ENCODE measurements around the gene WFDC10B. TPM values are rescaled to one million over a fixed set of nuclear protein-coding genes. Genes with fewer than 3 reads are reported as not detected.

WFDC10B gene
- total RNA-seq, 1 donor from 2014 or later: not detected

- CTCF ChIA-PET: no interaction called here
- Mint-ChIP-seq H3K4me3 (no peak overlapping the region), H3K4me1 (no peaks in the 10 kb centered on the region), H3K9me3 (peaks cover 15% of the 10 kb centered on the region), H3K27me3 (peaks cover 17% of the 10 kb centered on the region), H3K27ac (no peak overlapping the region), H3K36me3 (ENCODE audit: low read depth) (no peaks in the 10 kb centered on the region)
- TF ChIP-seq CTCF (IDR thresholded peaks at IDR 0.05): no peak
- POLR2A ChIA-PET: no interaction called here
- ATAC-seq (ENCODE audit: low read depth) (no peak), DNase-seq (no peak)
- intact Hi-C loops (cut with micrococcal nuclease): no loop called here
These were observed 31.2 kb upstream of the WFDC10B start for GRCh38 chr20:45735988-45736387.

- CTCF ChIA-PET: no interaction called here
- intact Hi-C loops (cut with micrococcal nuclease): no loop called here
- Mint-ChIP-seq H3K36me3 (ENCODE audit: low read depth) (no peaks in the 10 kb centered on the region), H3K4me1 (no peaks in the 10 kb centered on the region), H3K27me3 (peaks cover 17% of the 10 kb centered on the region), H3K27ac (no peak overlapping the region), H3K9me3 (peaks cover 17% of the 10 kb centered on the region), H3K4me3 (no peak overlapping the region)
- DNase-seq: no peak
- no peak for ATAC-seq (ENCODE audit: low read depth)
- no peak for TF ChIP-seq CTCF (IDR thresholded peaks at IDR 0.05)
- POLR2A ChIA-PET: no interaction called here
These were observed 30.7 kb upstream of the WFDC10B start for GRCh38 chr20:45735552-45735951.

DNA sequence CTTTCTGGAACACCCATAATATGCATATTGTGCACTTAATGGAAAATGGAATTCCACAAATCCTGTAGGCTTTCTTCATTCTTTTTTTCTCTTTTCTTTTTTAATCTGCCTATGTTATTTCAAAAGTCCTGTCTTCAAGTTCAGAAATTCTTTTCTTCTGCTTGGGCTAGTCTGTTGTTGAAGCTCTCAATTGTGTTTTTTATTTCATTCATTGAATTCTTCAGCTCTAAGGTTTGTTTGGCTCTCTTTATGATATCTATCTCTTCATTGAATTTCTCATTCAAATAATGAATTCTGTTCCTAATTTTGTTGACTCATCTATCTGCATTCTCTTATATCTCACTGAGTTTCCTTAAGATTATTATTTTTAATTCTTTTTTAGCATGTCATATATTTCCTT lies 27.4 kb upstream of the WFDC10B start:
- Mint-ChIP-seq H3K27me3 (peaks cover 14% of the 10 kb centered on the region), H3K36me3 (ENCODE audit: low read depth) (no peaks in the 10 kb centered on the region), H3K4me3 (no peak overlapping the region), H3K27ac (no peak overlapping the region), H3K9me3 (peaks cover 17% of the 10 kb centered on the region), H3K4me1 (no peaks in the 10 kb centered on the region)
- intact Hi-C loops (cut with micrococcal nuclease): no loop called here
- CTCF ChIA-PET: no interaction called here
- POLR2A ChIA-PET: no interaction called here
- DNase-seq: no peak
- TF ChIP-seq CTCF (IDR thresholded peaks at IDR 0.05): no peak
- no peak for ATAC-seq (ENCODE audit: low read depth)

- Mint-ChIP-seq H3K9me3 (peaks cover 6% of the 10 kb centered on the region), H3K4me1 (no peaks in the 10 kb centered on the region), H3K36me3 (ENCODE audit: low read depth) (no peaks in the 10 kb centered on the region), H3K27ac (no peak overlapping the region), H3K27me3 (peaks cover 7% of the 10 kb centered on the region), H3K4me3 (no peak overlapping the region)
- no peak for ATAC-seq (ENCODE audit: low read depth)
- intact Hi-C loops (cut with micrococcal nuclease): no loop called here
- ChIA-PET POLR2A (no interaction called here), CTCF (no interaction called here)
- DNase-seq: no peak
- TF ChIP-seq CTCF (IDR thresholded peaks at IDR 0.05): no peak
These were observed 22.2 kb upstream of the WFDC10B start for GRCh38 chr20:45727044-45727443.

DNA sequence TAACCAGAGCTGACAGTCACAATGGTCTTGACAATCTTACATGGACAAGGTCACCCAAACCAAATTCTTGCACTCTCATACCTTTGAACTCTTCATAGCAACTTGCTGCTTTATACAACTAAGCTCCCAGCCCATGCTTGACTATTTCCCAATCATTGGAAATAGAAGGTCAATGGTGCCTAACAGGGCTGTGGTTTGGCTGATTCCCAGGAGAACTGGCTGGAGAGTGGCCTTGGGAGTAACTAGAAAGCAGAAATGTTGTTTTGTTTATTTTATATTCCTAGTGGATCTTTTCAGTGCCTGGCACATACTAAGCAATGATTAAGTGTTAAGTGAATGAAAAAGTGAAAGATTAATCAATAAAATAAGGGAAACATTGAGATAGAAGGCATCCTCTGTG lies 20.3 kb upstream of the WFDC10B start:
- no peaks in the 10 kb centered on the region for H3K9me3 Mint-ChIP-seq
- no peak overlapping the region for H3K4me3 Mint-ChIP-seq
- intact Hi-C loops (cut with micrococcal nuclease): no loop called here
- H3K27ac Mint-ChIP-seq: no peak overlapping the region
- ATAC-seq (ENCODE audit: low read depth): no peak
- H3K27me3 Mint-ChIP-seq: peaks cover 7% of the 10 kb centered on the region
- H3K36me3 Mint-ChIP-seq (ENCODE audit: low read depth): no peaks in the 10 kb centered on the region
- TF ChIP-seq CTCF (IDR thresholded peaks at IDR 0.05): no peak
- ChIA-PET CTCF (no interaction called here), POLR2A (no interaction called here)
- H3K4me1 Mint-ChIP-seq: no peaks in the 10 kb centered on the region
- DNase-seq: no peak

All from activated B cell treated with CpG ODN at 0.5 μM for 24 hours (primary cell).